HG03025 (cell line): Measurements from ENCODE around the gene VRK3.
"Not testable (repeated sequence)": the region's sequence is repeated elsewhere in the genome, so short reads cannot be mapped to it uniquely, and the experiment has no call there.

Experiments used
- ATAC-seq: cut with Tn5 transposase; IDR thresholded peaks from one replicate; pipeline ENCODE4 v1.9.1; 2021; ENCODE audit warnings: mild to moderate bottlenecking, moderate library complexity; ENCODE audit not compliant: unreplicated experiment, low FRiP score

Gene VRK3, protein sequence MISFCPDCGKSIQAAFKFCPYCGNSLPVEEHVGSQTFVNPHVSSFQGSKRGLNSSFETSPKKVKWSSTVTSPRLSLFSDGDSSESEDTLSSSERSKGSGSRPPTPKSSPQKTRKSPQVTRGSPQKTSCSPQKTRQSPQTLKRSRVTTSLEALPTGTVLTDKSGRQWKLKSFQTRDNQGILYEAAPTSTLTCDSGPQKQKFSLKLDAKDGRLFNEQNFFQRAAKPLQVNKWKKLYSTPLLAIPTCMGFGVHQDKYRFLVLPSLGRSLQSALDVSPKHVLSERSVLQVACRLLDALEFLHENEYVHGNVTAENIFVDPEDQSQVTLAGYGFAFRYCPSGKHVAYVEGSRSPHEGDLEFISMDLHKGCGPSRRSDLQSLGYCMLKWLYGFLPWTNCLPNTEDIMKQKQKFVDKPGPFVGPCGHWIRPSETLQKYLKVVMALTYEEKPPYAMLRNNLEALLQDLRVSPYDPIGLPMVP

GRCh38 chr19:50025022-50025793, at the start of gene VRK3:
Gene VRK3, minus strand, starts transcription at chr19:50025372. Its CDS starts 9,210 bp downstream, at chr19:50016162.
- peak; percentile 78 for ATAC-seq

DNA sequence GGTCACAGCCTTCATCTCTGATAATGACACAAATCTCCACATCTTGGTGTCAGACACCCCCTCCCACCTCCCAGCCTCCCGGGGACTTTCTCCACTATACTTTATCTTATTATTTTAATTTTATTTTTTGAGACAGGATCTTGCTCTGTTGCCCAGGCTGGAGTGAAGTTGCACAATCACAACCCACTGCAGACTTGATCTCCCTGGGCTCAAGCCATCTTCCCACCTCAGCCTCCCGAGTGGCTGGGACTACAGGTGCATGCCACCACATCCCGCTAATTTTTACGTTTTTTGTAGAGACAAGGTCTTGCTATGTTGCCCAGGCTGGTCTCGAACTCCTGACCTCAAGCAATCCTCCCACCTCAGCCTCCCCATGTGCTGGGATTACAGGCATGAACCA, 43.2 kb upstream of the VRK3 start:
- not testable (repeated sequence) for ATAC-seq

DNA sequence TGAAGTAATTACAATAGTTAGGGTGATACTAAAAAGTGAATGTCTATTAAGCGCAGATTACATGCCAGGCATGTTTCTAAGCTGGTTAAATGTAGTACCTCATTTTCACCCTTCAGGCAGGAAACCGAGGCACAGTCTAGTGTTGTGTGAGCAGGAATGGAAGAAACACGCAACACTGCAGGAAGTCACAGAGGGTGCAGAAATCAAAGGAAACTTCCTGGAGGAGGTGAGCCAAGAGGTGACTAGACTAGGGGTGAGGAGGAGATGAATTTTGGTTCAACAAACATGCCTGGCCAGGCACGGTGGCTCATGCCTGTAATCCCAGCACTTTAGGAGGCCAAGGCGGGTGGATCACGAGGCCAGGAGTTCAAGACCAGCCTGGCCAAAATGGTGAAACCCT, 42.4 kb upstream of the VRK3 start:
- no peak for ATAC-seq

GRCh38 chr19:50065938-50066337, 40.8 kb upstream of the VRK3 start:
- no peak for ATAC-seq

DNA sequence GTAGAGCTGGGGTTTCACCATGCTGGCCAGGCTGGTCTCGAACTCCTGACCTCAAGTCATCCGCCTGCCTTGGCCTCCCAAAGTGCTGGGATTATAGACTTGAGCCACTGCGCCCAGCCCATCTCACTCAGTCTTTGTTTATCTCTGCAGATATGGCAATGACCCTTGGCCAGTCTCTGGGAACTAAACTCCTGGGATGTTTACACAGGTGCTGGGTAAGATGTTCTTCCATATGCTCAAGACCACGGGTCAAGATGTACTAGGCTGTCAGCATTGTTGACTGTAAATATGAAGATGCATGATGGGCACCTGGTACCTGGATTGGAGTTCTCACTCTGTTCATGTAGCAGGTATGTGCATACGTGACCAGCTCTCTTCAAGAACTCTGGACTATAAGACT, 36.5 kb upstream of the VRK3 start:
- no peak for ATAC-seq

DNA sequence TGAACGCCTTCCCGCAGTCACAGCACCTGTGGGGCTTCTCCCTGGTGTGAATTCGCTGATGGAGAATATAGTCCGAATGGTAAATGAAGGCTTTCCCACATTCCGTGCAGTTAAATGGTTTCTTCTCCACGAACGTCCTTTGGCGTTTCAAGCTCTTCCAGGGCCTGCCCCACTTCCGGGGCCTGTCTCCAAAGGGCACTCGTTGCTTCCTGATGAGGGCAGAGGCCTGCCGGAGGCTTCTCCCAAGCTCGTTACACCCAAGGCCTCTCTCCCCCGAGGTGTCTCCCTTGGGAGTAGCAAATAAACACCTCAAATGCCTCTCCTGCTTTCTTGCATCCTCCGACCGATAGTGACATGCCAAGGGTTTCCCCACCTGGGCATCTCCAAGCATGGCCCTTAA, 34.9 kb upstream of the VRK3 start:
- no peak for ATAC-seq

DNA sequence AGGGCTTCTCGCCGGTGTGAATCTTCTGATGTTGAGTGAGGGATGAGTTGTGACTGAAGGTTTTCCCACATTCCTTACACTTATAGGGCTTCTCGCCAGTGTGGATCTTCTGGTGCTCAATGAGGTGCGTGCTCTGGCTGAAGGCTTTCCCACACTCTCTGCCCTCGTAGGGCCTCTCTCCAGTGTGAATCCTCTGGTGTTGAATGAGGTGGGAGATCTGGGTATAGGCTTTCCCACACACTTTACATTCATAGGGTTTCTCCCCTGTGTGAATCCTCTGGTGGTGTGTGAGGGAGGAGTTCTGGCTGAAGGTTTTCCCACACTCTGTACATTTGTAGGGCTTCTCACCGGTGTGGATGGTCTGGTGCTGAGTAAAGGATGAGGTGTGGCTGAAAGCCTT, 33.9 kb upstream of the VRK3 start:
- ATAC-seq, result no peak

- ATAC-seq, result no peak
Measured at GRCh38 chr19:50058425-50058824, 33.3 kb upstream of the VRK3 start.

DNA sequence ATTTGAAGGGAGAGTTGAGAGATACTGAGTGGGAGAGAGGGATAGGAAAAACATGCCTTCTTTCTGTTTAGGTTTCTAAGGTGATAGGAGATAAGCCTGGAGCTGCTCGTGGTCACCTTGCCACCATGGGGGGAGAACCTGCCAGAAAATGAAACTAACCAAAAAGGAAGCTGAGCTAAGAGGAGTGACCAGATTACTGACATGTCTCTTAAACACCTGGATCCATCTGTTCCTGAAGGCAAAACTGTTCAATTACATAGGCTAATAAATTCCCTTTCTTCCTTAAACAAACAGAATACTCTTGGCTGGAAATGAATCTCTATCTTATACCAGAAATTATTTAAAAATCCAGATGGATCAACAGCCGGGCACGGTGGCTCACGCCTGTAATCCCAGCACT, 27.9 kb upstream of the VRK3 start:
- ATAC-seq, result no peak

- ATAC-seq, result no peak
Measured at GRCh38 chr19:50051964-50052363, 26.8 kb upstream of the VRK3 start.

DNA sequence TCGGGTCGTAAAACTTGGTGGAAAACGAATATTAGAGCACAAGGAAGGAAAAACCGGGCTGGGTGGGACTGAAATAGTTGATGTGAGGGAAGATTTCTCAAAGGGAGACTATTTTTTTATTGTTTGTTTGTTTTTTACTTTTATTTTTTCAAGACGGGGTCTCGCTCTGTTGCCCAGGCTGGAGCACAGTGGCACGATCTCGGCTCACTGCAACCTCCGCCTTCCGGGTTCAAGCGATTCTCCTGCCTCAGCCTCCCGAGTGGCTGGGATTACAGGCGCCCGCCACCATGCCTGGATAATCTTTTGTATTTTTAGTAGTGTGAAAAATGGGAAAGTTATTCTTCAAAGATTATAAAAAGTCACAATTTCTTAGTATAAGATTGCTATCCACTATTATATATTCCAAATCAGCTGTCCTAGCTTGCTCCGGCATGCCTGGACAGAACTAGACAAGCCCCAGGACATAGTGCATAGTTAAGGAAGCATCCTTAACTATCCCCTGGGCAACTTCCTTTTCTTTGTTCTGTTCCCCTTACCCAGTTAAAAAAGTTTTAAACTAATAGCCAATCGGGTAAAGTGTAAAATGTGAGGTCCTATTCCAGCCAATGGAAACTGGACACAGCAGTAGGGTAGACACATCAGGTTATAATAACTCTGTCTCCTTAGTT, 26.2 kb upstream of the VRK3 start:
- not testable (repeated sequence) for ATAC-seq

- no peak for ATAC-seq
Measured at GRCh38 chr19:50050406-50051227, 25.4 kb upstream of the VRK3 start.

GRCh38 chr19:50047671-50048070, 22.5 kb upstream of the VRK3 start:
- no peak for ATAC-seq

DNA sequence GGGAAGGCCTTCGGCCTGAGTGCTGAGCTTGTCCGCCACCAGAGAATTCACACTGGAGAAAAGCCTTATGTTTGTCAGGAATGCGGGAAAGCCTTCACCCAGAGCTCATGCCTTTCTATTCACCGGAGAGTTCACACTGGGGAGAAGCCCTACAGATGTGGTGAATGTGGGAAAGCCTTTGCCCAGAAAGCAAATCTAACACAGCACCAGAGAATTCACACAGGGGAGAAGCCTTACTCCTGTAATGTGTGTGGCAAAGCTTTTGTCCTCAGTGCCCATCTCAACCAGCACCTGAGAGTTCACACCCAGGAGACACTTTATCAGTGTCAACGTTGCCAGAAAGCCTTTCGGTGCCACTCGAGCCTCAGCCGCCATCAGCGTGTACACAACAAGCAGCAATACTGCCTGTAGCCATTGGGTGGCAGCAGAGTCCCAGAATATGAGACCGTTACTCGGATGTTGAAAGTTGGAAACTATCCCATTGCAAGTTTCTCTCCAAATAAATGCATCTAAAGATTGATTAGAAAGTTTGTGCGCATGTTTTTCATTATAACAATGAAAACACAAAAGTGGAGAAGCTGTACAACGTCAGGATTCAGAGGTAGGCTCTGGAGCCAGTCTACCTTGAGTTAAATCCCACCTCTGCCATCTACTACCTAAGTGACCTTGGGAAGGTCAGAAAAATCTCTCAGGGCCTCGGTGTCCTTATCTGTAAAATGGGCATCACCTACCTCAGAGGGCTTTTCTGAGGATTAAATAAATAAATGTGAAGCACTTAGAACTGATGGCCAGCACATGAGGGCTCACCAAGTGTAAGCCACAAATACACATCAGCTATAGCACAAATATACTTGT, 21.7 kb upstream of the VRK3 start:
- ATAC-seq, result no peak

DNA sequence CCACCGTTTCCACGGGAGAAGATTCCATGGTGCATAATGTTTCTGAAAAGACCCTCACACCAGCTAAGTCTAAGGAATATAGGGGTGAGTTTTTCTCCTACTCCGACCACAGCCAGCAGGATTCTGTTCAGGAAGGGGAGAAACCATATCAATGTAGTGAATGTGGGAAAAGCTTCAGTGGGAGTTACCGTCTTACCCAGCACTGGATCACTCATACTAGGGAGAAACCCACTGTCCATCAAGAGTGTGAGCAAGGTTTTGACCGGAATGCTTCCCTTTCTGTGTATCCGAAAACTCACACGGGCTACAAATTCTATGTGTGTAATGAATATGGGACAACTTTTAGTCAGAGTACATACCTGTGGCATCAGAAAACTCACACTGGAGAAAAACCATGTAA, 19.8 kb upstream of the VRK3 start:
- ATAC-seq, result no peak

DNA sequence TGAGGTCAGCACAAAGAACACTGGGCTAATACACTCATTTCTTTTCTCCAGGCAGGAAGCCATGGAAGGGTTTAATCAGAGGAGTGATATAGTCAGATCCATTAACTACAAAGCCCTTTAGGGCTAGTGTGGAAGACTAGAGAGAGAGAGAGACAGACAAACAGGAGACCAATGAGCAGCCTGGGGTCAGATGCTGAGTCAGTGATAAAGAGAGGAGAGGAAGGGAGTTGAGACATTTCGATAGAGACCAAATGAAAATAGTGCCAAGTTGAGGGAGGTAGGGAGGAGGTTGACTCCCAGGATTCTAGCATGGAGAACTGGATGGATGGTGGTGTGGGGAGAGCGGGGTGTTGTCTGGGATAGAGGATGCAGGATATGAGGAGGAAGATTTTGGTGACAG, 18.8 kb upstream of the VRK3 start:
- no peak for ATAC-seq

DNA sequence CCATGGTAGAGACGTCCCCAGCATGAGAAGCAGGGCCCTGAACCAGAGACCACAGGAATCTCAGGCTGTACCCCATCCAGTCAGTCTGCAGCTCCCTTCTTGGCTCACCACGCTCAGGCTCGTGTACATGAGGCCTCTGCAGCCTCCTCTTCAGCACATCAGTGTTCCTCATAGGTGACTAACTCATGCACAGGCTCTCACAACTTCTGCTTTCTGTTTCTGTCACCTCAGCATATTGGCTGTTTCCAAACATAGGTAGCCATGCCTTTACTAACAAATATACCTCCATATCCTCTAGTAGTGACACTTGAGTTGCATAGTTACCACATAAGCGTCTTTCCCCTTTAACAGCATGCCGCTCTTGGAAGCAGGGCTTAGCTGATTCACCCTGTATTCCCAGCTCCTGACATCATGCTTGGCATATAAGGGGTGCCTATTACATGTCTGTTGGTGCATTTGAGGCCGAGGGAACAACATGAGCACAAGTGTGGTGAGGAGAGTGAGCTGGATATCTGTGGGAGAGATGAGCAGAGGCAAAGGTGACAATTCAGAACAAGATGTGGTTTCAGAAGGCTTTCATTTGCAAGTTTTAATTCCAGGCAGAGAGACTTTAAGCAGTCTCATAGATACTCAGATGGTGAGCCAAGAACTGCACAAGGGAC, 17.3 kb upstream of the VRK3 start:
- ATAC-seq, result no peak

GRCh38 chr19:50040967-50041366, 15.8 kb upstream of the VRK3 start:
- ATAC-seq, result no peak

GRCh38 chr19:50039968-50040367, 14.8 kb upstream of the VRK3 start:
- no peak for ATAC-seq
